NCI-H1694 (cell line): ENCODE data around the gene TMEM114.
"Not testable (repeated sequence)": the region's sequence is repeated elsewhere in the genome, so short reads cannot be mapped to it uniquely, and the experiment has no call there.

Source experiments
- DNase-seq: peaks from one replicate; lab custom pipeline; 2025; lab: John Stamatoyannopoulos, UW

Gene TMEM114

GRCh38 chr16:8572919-8573724 is 17.2 kb downstream of the TMEM114 start:
- peak; percentile 10 for DNase-seq

- no peak for DNase-seq
Measured at GRCh38 chr16:8572063-8572918, 18.0 kb downstream of the TMEM114 start.

GRCh38 chr16:8571061-8571596 is 19.2 kb downstream of the TMEM114 start:
- DNase-seq = no peak

GRCh38 chr16:8570393-8570792 is 19.9 kb downstream of the TMEM114 start:
- not testable (repeated sequence) for DNase-seq

GRCh38 chr16:8569650-8570346 is 20.5 kb downstream of the TMEM114 start:
- no peak for DNase-seq

- no peak for DNase-seq
Measured at GRCh38 chr16:8568231-8568617, 22.1 kb downstream of the TMEM114 start.

GRCh38 chr16:8567355-8568230 is 22.7 kb downstream of the TMEM114 start:
- peak; percentile 80 for DNase-seq

- DNase-seq = no peak
Measured at GRCh38 chr16:8565498-8565897, 24.8 kb downstream of the TMEM114 start.

GRCh38 chr16:8564934-8565345 is 25.4 kb downstream of the TMEM114 start:
- DNase-seq = no peak

- not testable (repeated sequence) for DNase-seq
Measured at GRCh38 chr16:8563944-8564540, 26.3 kb downstream of the TMEM114 start.

- DNase-seq = no peak
Measured at GRCh38 chr16:8561496-8561895, 28.8 kb downstream of the TMEM114 start.

- DNase-seq = no peak
Measured at GRCh38 chr16:8555400-8555799, 34.9 kb downstream of the TMEM114 start.

GRCh38 chr16:8554881-8555280 is 35.4 kb downstream of the TMEM114 start:
- no peak for DNase-seq

- no peak for DNase-seq
Measured at GRCh38 chr16:8554022-8554421, 36.3 kb downstream of the TMEM114 start.

GRCh38 chr16:8552487-8553221 is 37.7 kb downstream of the TMEM114 start:
- no peak for DNase-seq

- DNase-seq = no peak
Measured at GRCh38 chr16:8551388-8552332, 38.7 kb downstream of the TMEM114 start.

GRCh38 chr16:8550728-8551387 is 39.5 kb downstream of the TMEM114 start:
- no peak for DNase-seq

- no peak for DNase-seq
Measured at GRCh38 chr16:8549843-8550412, 40.4 kb downstream of the TMEM114 start.
